ENCODE measurements around the gene NPR3. TPM values are rescaled to one million over a fixed set of nuclear protein-coding genes. Genes with fewer than 3 reads are reported as not detected.

NPR3 gene
- total and polyA plus RNA-seq, 2 experiments from 2014 or later: 0.07 to 0.15 TPM

DNA sequence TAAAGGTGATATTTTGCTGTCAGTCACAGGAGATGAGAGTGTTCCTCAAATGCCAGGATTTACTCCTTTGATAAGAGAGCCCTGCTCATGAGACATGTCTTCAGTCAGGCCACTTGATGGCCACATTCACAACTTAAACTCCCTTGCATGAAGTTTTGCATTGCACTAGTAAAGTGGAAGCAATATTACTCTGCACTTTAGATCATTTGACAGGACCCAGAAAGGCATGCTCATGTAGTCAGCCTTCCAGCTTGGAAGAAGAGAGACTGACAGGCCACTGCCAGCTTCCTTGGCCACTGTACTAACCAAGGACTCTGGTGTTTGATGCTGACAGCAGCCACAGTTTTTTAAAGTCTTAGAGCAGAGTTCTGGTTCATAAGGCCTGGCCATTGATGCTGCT is 42.6 kb downstream of the NPR3 start:
- H3K9me3 Mint-ChIP-seq: peaks cover 8% of the 10 kb centered on the region; the same call in 1 of the 3 replicates
- TF ChIP-seq, protein P1, sequence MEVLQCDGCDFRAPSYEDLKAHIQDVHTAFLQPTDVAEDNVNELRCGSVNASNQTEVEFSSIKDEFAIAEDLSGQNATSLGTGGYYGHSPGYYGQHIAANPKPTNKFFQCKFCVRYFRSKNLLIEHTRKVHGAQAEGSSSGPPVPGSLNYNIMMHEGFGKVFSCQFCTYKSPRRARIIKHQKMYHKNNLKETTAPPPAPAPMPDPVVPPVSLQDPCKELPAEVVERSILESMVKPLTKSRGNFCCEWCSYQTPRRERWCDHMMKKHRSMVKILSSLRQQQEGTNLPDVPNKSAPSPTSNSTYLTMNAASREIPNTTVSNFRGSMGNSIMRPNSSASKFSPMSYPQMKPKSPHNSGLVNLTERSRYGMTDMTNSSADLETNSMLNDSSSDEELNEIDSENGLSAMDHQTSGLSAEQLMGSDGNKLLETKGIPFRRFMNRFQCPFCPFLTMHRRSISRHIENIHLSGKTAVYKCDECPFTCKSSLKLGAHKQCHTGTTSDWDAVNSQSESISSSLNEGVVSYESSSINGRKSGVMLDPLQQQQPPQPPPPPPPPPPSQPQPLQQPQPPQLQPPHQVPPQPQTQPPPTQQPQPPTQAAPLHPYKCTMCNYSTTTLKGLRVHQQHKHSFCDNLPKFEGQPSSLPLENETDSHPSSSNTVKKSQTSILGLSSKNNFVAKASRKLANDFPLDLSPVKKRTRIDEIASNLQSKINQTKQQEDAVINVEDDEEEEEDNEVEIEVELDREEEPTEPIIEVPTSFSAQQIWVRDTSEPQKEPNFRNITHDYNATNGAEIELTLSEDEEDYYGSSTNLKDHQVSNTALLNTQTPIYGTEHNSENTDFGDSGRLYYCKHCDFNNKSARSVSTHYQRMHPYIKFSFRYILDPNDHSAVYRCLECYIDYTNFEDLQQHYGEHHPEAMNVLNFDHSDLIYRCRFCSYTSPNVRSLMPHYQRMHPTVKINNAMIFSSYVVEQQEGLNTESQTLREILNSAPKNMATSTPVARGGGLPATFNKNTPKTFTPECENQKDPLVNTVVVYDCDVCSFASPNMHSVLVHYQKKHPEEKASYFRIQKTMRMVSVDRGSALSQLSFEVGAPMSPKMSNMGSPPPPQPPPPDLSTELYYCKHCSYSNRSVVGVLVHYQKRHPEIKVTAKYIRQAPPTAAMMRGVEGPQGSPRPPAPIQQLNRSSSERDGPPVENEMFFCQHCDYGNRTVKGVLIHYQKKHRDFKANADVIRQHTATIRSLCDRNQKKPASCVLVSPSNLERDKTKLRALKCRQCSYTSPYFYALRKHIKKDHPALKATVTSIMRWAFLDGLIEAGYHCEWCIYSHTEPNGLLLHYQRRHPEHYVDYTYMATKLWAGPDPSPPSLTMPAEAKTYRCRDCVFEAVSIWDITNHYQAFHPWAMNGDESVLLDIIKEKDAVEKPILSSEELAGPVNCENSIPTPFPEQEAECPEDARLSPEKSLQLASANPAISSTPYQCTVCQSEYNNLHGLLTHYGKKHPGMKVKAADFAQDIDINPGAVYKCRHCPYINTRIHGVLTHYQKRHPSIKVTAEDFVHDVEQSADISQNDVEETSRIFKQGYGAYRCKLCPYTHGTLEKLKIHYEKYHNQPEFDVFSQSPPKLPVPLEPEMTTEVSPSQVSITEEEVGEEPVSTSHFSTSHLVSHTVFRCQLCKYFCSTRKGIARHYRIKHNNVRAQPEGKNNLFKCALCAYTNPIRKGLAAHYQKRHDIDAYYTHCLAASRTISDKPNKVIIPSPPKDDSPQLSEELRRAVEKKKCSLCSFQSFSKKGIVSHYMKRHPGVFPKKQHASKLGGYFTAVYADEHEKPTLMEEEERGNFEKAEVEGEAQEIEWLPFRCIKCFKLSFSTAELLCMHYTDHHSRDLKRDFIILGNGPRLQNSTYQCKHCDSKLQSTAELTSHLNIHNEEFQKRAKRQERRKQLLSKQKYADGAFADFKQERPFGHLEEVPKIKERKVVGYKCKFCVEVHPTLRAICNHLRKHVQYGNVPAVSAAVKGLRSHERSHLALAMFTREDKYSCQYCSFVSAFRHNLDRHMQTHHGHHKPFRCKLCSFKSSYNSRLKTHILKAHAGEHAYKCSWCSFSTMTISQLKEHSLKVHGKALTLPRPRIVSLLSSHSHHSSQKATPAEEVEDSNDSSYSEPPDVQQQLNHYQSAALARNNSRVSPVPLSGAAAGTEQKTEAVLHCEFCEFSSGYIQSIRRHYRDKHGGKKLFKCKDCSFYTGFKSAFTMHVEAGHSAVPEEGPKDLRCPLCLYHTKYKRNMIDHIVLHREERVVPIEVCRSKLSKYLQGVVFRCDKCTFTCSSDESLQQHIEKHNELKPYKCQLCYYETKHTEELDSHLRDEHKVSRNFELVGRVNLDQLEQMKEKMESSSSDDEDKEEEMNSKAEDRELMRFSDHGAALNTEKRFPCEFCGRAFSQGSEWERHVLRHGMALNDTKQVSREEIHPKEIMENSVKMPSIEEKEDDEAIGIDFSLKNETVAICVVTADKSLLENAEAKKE (CRISPR knock-in tag; IDR thresholded peaks at IDR 0.05): no peak
- no peak for TF ChIP-seq ZNF331 (CRISPR knock-in tag; IDR thresholded peaks at IDR 0.05; ENCODE audit: low read depth)
- no peak for TF ChIP-seq POLR2AphosphoS5 (IDR thresholded peaks at IDR 0.05; ENCODE audit: low read depth)
- no peak for TF ChIP-seq EZH2 (IDR thresholded peaks at IDR 0.05; ENCODE audit: low read depth, unreplicated experiment)
- no peak for TF ChIP-seq NANOG (IDR thresholded peaks at IDR 0.05; ENCODE audit: borderline replicate concordance)
- TF ChIP-seq EZH2phosphoT487 (IDR thresholded peaks at IDR 0.05; ENCODE audit: unreplicated experiment): no peak
- Histone ChIP-seq H3K4me3 (no peak overlapping the region), H3K27ac (ENCODE audit: low read depth) (no peak overlapping the region), H4K20me1 (replicated peaks; ENCODE audit: insufficient read depth) (no peaks in the 10 kb centered on the region), H3K4me1 (ENCODE audit: insufficient read depth) (peaks cover 7% of the 10 kb centered on the region; the same call in 1 of the 2 replicates), H3K79me2 (replicated peaks; ENCODE audit: insufficient read depth) (no peaks in the 10 kb centered on the region), H3K27me3 (ENCODE audit: insufficient read depth) (no peaks in the 10 kb centered on the region), H3K9me2 (ENCODE audit: insufficient read depth) (no peaks in the 10 kb centered on the region), H2AFZ (no peak overlapping the region), H3K4me2 (no peak overlapping the region), H3K36me3 (ENCODE audit: insufficient read depth) (no peaks in the 10 kb centered on the region), H3F3A (replicated peaks; ENCODE audit: low read depth) (no peaks in the 10 kb centered on the region)
- H3K36me3 Mint-ChIP-seq (ENCODE audit: low read depth): no peaks in the 10 kb centered on the region
- H3K27ac Mint-ChIP-seq: no peak overlapping the region
- H3K27me3 Mint-ChIP-seq (ENCODE audit: insufficient read depth, low read depth, poor library complexity): peaks cover 3% of the 10 kb centered on the region
- peaks cover 5% of the 10 kb centered on the region; the same call in 1 of the 3 replicates for H3K4me1 Mint-ChIP-seq
- ATAC-seq (no peak), DNase-seq (ENCODE audit: low spot score) (no peak)
- no peak overlapping the region for H3K4me3 Mint-ChIP-seq

DNA sequence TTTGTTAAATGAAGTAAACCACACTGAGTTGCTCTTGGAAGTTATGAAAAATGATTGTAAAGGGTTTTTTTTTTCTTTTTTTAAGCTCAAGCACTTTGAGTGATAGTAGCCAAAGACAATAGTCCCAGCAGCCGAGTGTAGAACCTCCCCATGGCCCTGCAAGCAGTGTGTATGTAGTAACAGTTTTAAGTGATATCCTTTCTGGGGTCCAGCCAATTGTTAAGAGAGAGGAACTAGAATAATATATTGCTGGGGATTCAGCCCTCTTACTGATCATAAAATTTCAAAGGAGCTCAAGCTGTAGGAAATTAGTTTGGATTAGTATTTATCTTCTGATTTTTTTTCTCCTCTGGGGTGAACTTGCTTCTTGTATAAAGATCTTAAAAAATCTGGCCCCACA is 43.2 kb downstream of the NPR3 start:
- Histone ChIP-seq H3K4me3 (no peak overlapping the region), H3K36me3 (ENCODE audit: insufficient read depth) (no peaks in the 10 kb centered on the region), H3F3A (replicated peaks; ENCODE audit: low read depth) (no peaks in the 10 kb centered on the region), H3K4me2 (no peak overlapping the region), H4K20me1 (replicated peaks; ENCODE audit: insufficient read depth) (no peaks in the 10 kb centered on the region), H3K9me2 (ENCODE audit: insufficient read depth) (no peaks in the 10 kb centered on the region), H3K27me3 (ENCODE audit: insufficient read depth) (no peaks in the 10 kb centered on the region), H3K79me2 (replicated peaks; ENCODE audit: insufficient read depth) (no peaks in the 10 kb centered on the region), H3K27ac (ENCODE audit: low read depth) (no peak overlapping the region), H3K4me1 (ENCODE audit: insufficient read depth) (peaks cover 7% of the 10 kb centered on the region; the same call in 1 of the 2 replicates), H2AFZ (no peak overlapping the region)
- Mint-ChIP-seq H3K4me3 (no peak overlapping the region), H3K27me3 (ENCODE audit: insufficient read depth, low read depth, poor library complexity) (peaks cover 3% of the 10 kb centered on the region), H3K36me3 (ENCODE audit: low read depth) (no peaks in the 10 kb centered on the region), H3K4me1 (peaks cover 5% of the 10 kb centered on the region; the same call in 1 of the 3 replicates), H3K27ac (no peak overlapping the region), H3K9me3 (peaks cover 8% of the 10 kb centered on the region; the same call in 1 of the 3 replicates)
- ATAC-seq (no peak), DNase-seq (ENCODE audit: low spot score) (no peak)
- no peak for TF ChIP-seq EZH2phosphoT487 (IDR thresholded peaks at IDR 0.05; ENCODE audit: unreplicated experiment)
- no peak for TF ChIP-seq ZNF114 (CRISPR knock-in tag; IDR thresholded peaks at IDR 0.05)
- no peak for TF ChIP-seq NANOG (IDR thresholded peaks at IDR 0.05; ENCODE audit: borderline replicate concordance)
- no peak for TF ChIP-seq POLR2AphosphoS5 (IDR thresholded peaks at IDR 0.05; ENCODE audit: low read depth)
- TF ChIP-seq, protein P2, sequence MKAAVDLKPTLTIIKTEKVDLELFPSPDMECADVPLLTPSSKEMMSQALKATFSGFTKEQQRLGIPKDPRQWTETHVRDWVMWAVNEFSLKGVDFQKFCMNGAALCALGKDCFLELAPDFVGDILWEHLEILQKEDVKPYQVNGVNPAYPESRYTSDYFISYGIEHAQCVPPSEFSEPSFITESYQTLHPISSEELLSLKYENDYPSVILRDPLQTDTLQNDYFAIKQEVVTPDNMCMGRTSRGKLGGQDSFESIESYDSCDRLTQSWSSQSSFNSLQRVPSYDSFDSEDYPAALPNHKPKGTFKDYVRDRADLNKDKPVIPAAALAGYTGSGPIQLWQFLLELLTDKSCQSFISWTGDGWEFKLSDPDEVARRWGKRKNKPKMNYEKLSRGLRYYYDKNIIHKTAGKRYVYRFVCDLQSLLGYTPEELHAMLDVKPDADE (IDR thresholded peaks at IDR 0.05): no peak
- TF ChIP-seq EZH2 (IDR thresholded peaks at IDR 0.05; ENCODE audit: low read depth, unreplicated experiment): no peak

All from GM23338 (cell line).